ENCODE data around the gene PHOX2A. TPM values are rescaled to one million over a fixed set of nuclear protein-coding genes. Genes with fewer than 3 reads are reported as not detected.
A peak's percentile ranks its signal among the peaks of the same experiment; 100 is the strongest.

Gene PHOX2A
- total and polyA plus RNA-seq, 2 of the 13 experiments (the other 11 are each of a cell fraction or from before 2014, with no cell fraction given): not detected

DNA sequence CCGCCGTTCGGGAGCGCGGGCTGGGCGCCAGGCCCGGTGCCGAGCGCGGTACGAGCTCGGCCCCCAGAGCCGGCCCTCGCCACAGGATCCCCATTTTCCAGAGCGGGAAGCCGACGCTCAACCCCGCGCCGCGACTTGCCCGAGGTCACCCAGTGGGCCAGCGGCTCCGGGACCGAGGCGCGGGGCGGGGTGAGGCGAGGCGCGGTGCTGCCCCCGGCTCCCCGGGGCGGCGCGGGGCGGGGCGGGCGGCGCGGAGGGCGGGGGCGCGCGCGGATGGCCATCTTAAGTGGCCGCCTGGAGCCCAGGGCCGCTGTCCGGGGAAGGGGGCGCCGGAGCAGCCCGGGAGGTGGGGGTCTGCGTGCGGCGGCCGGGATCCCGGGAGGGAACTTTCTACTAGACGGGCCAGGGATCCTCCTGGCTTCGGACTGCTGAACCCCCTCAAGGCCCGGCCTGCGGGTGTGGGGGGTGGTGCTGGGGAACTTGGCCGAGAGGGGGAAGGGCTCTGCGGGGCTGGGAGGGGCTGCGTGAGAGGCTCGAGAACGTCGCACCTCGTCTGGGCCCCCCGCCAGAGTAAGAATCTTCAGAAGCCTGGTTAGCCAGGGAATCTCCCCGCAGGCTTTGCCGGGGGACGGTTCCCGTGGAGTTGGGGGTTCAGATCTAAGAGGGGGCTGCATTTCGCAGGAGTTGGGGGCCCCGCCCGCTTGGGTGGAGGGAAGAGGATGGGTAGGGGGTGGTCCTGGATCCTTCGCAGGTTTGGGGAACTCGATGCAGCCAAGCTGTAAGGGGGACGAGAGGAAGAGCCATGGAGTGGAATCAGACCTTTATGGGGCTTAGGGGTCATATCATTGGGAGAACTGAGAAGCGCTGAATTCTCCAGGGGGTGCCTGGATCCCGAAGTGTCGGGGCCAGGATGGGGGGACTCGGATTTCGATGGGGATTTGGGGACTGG, 20.1 kb downstream of the PHOX2A start (continued):
- TF ChIP-seq, protein P1, sequence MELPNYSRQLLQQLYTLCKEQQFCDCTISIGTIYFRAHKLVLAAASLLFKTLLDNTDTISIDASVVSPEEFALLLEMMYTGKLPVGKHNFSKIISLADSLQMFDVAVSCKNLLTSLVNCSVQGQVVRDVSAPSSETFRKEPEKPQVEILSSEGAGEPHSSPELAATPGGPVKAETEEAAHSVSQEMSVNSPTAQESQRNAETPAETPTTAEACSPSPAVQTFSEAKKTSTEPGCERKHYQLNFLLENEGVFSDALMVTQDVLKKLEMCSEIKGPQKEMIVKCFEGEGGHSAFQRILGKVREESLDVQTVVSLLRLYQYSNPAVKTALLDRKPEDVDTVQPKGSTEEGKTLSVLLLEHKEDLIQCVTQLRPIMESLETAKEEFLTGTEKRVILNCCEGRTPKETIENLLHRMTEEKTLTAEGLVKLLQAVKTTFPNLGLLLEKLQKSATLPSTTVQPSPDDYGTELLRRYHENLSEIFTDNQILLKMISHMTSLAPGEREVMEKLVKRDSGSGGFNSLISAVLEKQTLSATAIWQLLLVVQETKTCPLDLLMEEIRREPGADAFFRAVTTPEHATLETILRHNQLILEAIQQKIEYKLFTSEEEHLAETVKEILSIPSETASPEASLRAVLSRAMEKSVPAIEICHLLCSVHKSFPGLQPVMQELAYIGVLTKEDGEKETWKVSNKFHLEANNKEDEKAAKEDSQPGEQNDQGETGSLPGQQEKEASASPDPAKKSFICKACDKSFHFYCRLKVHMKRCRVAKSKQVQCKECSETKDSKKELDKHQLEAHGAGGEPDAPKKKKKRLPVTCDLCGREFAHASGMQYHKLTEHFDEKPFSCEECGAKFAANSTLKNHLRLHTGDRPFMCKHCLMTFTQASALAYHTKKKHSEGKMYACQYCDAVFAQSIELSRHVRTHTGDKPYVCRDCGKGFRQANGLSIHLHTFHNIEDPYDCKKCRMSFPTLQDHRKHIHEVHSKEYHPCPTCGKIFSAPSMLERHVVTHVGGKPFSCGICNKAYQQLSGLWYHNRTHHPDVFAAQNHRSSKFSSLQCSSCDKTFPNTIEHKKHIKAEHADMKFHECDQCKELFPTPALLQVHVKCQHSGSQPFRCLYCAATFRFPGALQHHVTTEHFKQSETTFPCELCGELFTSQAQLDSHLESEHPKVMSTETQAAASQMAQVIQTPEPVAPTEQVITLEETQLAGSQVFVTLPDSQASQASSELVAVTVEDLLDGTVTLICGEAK (IDR thresholded peaks at IDR 0.05): no peak
- TF ChIP-seq, protein P1 (CRISPR knock-in tag; IDR thresholded peaks at IDR 0.05): no peak
- TF ChIP-seq KLF12 (CRISPR knock-in tag; IDR thresholded peaks at IDR 0.05; ENCODE audit: borderline replicate concordance) (peak; percentile 2; the same call in 1 of the 2 replicates), ASH2L (IDR thresholded peaks at IDR 0.05; ENCODE audit: insufficient read length, low read depth, low read length) (peak; percentile 7), ZNF614 (CRISPR knock-in tag; IDR thresholded peaks at IDR 0.05; ENCODE audit: borderline replicate concordance) (0 out of 2 replicates have a peak, but pooled peaks have one; percentile 9), ZNF430 (CRISPR knock-in tag; IDR thresholded peaks at IDR 0.05) (peak; percentile 73; the same call in 1 of the 2 replicates), POLR2AphosphoS5 (IDR thresholded peaks at IDR 0.05; ENCODE audit: low read depth, low read length) (0 out of 2 replicates have a peak, but pooled peaks have one; percentile 23)
- TF ChIP-seq, protein P2, sequence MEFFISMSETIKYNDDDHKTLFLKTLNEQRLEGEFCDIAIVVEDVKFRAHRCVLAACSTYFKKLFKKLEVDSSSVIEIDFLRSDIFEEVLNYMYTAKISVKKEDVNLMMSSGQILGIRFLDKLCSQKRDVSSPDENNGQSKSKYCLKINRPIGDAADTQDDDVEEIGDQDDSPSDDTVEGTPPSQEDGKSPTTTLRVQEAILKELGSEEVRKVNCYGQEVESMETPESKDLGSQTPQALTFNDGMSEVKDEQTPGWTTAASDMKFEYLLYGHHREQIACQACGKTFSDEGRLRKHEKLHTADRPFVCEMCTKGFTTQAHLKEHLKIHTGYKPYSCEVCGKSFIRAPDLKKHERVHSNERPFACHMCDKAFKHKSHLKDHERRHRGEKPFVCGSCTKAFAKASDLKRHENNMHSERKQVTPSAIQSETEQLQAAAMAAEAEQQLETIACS (CRISPR knock-in tag; IDR thresholded peaks at IDR 0.05): peak; percentile 15; the same call in 1 of the 2 replicates
- TF ChIP-seq, protein P3, sequence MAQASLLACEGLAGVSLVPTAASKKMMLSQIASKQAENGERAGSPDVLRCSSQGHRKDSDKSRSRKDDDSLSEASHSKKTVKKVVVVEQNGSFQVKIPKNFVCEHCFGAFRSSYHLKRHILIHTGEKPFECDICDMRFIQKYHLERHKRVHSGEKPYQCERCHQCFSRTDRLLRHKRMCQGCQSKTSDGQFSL (CRISPR knock-in tag; IDR thresholded peaks at IDR 0.05): peak; percentile 63; the same call in 1 of the 2 replicates
- TF ChIP-seq, protein P4, sequence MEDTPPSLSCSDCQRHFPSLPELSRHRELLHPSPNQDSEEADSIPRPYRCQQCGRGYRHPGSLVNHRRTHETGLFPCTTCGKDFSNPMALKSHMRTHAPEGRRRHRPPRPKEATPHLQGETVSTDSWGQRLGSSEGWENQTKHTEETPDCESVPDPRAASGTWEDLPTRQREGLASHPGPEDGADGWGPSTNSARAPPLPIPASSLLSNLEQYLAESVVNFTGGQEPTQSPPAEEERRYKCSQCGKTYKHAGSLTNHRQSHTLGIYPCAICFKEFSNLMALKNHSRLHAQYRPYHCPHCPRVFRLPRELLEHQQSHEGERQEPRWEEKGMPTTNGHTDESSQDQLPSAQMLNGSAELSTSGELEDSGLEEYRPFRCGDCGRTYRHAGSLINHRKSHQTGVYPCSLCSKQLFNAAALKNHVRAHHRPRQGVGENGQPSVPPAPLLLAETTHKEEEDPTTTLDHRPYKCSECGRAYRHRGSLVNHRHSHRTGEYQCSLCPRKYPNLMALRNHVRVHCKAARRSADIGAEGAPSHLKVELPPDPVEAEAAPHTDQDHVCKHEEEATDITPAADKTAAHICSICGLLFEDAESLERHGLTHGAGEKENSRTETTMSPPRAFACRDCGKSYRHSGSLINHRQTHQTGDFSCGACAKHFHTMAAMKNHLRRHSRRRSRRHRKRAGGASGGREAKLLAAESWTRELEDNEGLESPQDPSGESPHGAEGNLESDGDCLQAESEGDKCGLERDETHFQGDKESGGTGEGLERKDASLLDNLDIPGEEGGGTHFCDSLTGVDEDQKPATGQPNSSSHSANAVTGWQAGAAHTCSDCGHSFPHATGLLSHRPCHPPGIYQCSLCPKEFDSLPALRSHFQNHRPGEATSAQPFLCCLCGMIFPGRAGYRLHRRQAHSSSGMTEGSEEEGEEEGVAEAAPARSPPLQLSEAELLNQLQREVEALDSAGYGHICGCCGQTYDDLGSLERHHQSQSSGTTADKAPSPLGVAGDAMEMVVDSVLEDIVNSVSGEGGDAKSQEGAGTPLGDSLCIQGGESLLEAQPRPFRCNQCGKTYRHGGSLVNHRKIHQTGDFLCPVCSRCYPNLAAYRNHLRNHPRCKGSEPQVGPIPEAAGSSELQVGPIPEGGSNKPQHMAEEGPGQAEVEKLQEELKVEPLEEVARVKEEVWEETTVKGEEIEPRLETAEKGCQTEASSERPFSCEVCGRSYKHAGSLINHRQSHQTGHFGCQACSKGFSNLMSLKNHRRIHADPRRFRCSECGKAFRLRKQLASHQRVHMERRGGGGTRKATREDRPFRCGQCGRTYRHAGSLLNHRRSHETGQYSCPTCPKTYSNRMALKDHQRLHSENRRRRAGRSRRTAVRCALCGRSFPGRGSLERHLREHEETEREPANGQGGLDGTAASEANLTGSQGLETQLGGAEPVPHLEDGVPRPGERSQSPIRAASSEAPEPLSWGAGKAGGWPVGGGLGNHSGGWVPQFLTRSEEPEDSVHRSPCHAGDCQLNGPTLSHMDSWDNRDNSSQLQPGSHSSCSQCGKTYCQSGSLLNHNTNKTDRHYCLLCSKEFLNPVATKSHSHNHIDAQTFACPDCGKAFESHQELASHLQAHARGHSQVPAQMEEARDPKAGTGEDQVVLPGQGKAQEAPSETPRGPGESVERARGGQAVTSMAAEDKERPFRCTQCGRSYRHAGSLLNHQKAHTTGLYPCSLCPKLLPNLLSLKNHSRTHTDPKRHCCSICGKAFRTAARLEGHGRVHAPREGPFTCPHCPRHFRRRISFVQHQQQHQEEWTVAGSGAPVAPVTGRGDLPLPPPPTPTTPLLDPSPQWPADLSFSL (CRISPR knock-in tag; IDR thresholded peaks at IDR 0.05): no peak
